ENCODE measurements around the gene ADCY5. TPM values are rescaled to one million over a fixed set of nuclear protein-coding genes. Genes with fewer than 3 reads are reported as not detected.

The ADCY5 gene
- total RNA-seq, 2 donors from 2014 or later = 12.9 to 69.6 TPM

GRCh38 chr3:123390865-123391600 lies 57.9 kb downstream of the ADCY5 start:
- H3K27ac ChIP-seq = peak overlapping the region; percentile 61 to 75
- H3K4me1 ChIP-seq (replicated peaks) = no peaks in the 10 kb centered on the region

GRCh38 chr3:123389628-123389918 lies 59.3 kb downstream of the ADCY5 start:
- no peaks in the 10 kb centered on the region for H3K27me3 ChIP-seq (replicated peaks; ENCODE audit: insufficient read depth)
- H3K4me3 ChIP-seq = no peak overlapping the region
- H3K9me3 ChIP-seq = no peaks in the 10 kb centered on the region
- TF ChIP-seq POLR2AphosphoS5 (IDR thresholded peaks at IDR 0.05) (no peak), POLR2A (IDR thresholded peaks at IDR 0.05) (no peak)
- TF ChIP-seq, protein P1, sequence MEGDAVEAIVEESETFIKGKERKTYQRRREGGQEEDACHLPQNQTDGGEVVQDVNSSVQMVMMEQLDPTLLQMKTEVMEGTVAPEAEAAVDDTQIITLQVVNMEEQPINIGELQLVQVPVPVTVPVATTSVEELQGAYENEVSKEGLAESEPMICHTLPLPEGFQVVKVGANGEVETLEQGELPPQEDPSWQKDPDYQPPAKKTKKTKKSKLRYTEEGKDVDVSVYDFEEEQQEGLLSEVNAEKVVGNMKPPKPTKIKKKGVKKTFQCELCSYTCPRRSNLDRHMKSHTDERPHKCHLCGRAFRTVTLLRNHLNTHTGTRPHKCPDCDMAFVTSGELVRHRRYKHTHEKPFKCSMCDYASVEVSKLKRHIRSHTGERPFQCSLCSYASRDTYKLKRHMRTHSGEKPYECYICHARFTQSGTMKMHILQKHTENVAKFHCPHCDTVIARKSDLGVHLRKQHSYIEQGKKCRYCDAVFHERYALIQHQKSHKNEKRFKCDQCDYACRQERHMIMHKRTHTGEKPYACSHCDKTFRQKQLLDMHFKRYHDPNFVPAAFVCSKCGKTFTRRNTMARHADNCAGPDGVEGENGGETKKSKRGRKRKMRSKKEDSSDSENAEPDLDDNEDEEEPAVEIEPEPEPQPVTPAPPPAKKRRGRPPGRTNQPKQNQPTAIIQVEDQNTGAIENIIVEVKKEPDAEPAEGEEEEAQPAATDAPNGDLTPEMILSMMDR (IDR thresholded peaks at IDR 0.05) = no peak
- H3K4me1 ChIP-seq (replicated peaks) = no peaks in the 10 kb centered on the region
- intact Hi-C loops (cut with DNase I) = loop anchor here (5.0 kb wide), 1 partner anchor 58 kb away; the partner anchor contains the start of gene ADCY5
- no peaks in the 10 kb centered on the region for H3K36me3 ChIP-seq
- peak overlapping the region; percentile 62 to 68 for H3K27ac ChIP-seq
- no peak for DNase-seq (ENCODE audit: low spot score)
- WGBS = 79% methylated on average over 5 of the region's 5 CpGs

More at GRCh38 chr3:123390865-123391600, 57.9 kb downstream of the ADCY5 start:
- TF ChIP-seq POLR2AphosphoS5 (IDR thresholded peaks at IDR 0.05) (peak; percentile 68), POLR2A (IDR thresholded peaks at IDR 0.05) (no peak)
- TF ChIP-seq, protein P1 (IDR thresholded peaks at IDR 0.05) = no peak
- intact Hi-C loops (cut with DNase I) = no loop called here
- Histone ChIP-seq H3K9me3 (no peaks in the 10 kb centered on the region), H3K4me3 (no peak overlapping the region), H3K36me3 (no peaks in the 10 kb centered on the region), H3K27me3 (replicated peaks; ENCODE audit: insufficient read depth) (no peaks in the 10 kb centered on the region)
- DNase-seq (ENCODE audit: low spot score) = no peak
- 77% methylated on average over 10 of the region's 10 CpGs for WGBS

- no peak for TF ChIP-seq POLR2A (IDR thresholded peaks at IDR 0.05)
- TF ChIP-seq POLR2AphosphoS5 (IDR thresholded peaks at IDR 0.05) = no peak
- Histone ChIP-seq H3K27ac (peak overlapping the region; percentile 62 to 68), H3K36me3 (no peaks in the 10 kb centered on the region), H3K4me1 (replicated peaks) (no peaks in the 10 kb centered on the region), H3K27me3 (replicated peaks; ENCODE audit: insufficient read depth) (no peaks in the 10 kb centered on the region), H3K9me3 (no peaks in the 10 kb centered on the region), H3K4me3 (no peak overlapping the region)
- DNase-seq (ENCODE audit: low spot score) = no peak
- WGBS = 75% methylated on average over 15 of the region's 15 CpGs
- intact Hi-C loops (cut with DNase I) = loop anchor here (5.0 kb wide), 1 partner anchor 58 kb away; the partner anchor contains the start of gene ADCY5
These were observed 59.9 kb downstream of the ADCY5 start for GRCh38 chr3:123388811-123389627.

- Histone ChIP-seq H3K36me3 (no peaks in the 10 kb centered on the region), H3K27ac (peak overlapping the region; percentile 62 to 68), H3K27me3 (replicated peaks; ENCODE audit: insufficient read depth) (no peaks in the 10 kb centered on the region), H3K4me3 (no peak overlapping the region), H3K4me1 (replicated peaks) (no peaks in the 10 kb centered on the region), H3K9me3 (no peaks in the 10 kb centered on the region)
- DNase-seq (ENCODE audit: low spot score) = no peak
- intact Hi-C loops (cut with DNase I) = loop anchor here (5.0 kb wide), 1 partner anchor 59 kb away; the partner anchor contains the start of gene ADCY5
- 66% methylated on average over 8 of the region's 8 CpGs for WGBS
- TF ChIP-seq, protein P1 (IDR thresholded peaks at IDR 0.05) = no peak
- TF ChIP-seq POLR2AphosphoS5 (IDR thresholded peaks at IDR 0.05) (no peak), POLR2A (IDR thresholded peaks at IDR 0.05) (no peak)
These were observed 60.8 kb downstream of the ADCY5 start for GRCh38 chr3:123388042-123388441.

GRCh38 chr3:123387532-123387931 lies 61.4 kb downstream of the ADCY5 start:
- no peaks in the 10 kb centered on the region for H3K9me3 ChIP-seq
- H3K4me3 ChIP-seq = no peak overlapping the region
- TF ChIP-seq POLR2A (IDR thresholded peaks at IDR 0.05) (no peak), POLR2AphosphoS5 (IDR thresholded peaks at IDR 0.05) (no peak)
- TF ChIP-seq, protein P1 (IDR thresholded peaks at IDR 0.05) = no peak
- peak overlapping the region; percentile 62 to 68 for H3K27ac ChIP-seq
- DNase-seq (ENCODE audit: low spot score) = no peak
- WGBS = 55% methylated on average over 3 of the region's 3 CpGs
- H3K27me3 ChIP-seq (replicated peaks; ENCODE audit: insufficient read depth) = no peaks in the 10 kb centered on the region
- intact Hi-C loops (cut with DNase I) = loop anchor here (5.0 kb wide), 1 partner anchor 60 kb away; the partner anchor contains the start of gene ADCY5
- no peaks in the 10 kb centered on the region for H3K36me3 ChIP-seq
- H3K4me1 ChIP-seq (replicated peaks) = no peaks in the 10 kb centered on the region

Data from prostate gland (tissue), 2 donors.